ENCODE measurements around the gene STC2.

The STC2 gene

DNA sequence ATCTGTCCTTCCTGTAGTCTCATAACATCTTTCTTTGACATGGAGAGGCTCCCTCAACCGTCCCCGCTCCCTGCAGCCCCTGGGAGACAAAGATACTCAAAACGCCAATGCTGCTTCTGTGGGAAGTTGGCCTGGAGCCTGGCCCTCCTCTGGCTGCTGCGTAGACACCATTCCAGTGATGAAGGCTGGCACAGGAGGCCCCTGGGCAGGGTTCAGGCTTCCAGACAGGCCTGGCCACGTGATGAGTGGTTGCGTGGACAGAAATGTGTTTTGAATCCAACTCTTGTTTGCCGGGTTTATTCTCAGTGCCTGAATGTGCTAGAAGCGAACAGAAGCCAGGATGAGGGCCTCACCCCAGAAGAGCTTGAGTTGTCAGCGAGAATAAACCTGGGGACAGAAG, 50.0 kb downstream of the STC2 start:
- TF ChIP-seq, protein P1, sequence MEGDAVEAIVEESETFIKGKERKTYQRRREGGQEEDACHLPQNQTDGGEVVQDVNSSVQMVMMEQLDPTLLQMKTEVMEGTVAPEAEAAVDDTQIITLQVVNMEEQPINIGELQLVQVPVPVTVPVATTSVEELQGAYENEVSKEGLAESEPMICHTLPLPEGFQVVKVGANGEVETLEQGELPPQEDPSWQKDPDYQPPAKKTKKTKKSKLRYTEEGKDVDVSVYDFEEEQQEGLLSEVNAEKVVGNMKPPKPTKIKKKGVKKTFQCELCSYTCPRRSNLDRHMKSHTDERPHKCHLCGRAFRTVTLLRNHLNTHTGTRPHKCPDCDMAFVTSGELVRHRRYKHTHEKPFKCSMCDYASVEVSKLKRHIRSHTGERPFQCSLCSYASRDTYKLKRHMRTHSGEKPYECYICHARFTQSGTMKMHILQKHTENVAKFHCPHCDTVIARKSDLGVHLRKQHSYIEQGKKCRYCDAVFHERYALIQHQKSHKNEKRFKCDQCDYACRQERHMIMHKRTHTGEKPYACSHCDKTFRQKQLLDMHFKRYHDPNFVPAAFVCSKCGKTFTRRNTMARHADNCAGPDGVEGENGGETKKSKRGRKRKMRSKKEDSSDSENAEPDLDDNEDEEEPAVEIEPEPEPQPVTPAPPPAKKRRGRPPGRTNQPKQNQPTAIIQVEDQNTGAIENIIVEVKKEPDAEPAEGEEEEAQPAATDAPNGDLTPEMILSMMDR (conservative IDR thresholded peaks at IDR 0.05; ENCODE audit: low read depth, low read length) = no peak
- no peak for DNase-seq (ENCODE audit: low read depth)
- no peak overlapping the region for H3K4me3 ChIP-seq (ENCODE audit: low read depth, low read length)

DNA sequence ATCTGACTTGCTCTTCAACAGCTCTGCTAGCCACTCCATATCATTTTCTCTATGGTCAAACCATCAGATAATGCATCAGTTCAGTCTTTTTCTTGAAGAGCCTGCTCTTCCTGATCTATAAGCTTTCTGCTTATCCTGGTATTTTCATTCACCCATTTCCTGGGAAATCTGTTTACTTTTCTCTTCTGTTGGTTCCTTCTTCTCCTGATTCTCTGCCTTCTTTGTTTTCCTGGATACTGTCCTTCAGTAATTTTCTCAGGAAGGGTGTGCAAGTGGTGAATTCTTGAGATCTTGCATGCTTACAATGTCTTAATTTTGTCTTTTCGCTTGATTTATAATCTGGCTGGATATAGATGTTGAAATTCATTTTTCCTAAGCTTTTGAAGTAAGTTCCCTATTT, 53.4 kb downstream of the STC2 start:
- DNase-seq (ENCODE audit: low read depth) = no peak
- H3K4me3 ChIP-seq (ENCODE audit: low read depth, low read length) = no peak overlapping the region
- TF ChIP-seq, protein P1 (conservative IDR thresholded peaks at IDR 0.05; ENCODE audit: low read depth, low read length) = no peak

- TF ChIP-seq, protein P1 (conservative IDR thresholded peaks at IDR 0.05; ENCODE audit: low read depth, low read length) = no peak
- no peak overlapping the region for H3K4me3 ChIP-seq (ENCODE audit: low read depth, low read length)
- DNase-seq (ENCODE audit: low read depth) = no peak
Measured at GRCh38 chr5:173271419-173271818, 56.8 kb downstream of the STC2 start.

DNA sequence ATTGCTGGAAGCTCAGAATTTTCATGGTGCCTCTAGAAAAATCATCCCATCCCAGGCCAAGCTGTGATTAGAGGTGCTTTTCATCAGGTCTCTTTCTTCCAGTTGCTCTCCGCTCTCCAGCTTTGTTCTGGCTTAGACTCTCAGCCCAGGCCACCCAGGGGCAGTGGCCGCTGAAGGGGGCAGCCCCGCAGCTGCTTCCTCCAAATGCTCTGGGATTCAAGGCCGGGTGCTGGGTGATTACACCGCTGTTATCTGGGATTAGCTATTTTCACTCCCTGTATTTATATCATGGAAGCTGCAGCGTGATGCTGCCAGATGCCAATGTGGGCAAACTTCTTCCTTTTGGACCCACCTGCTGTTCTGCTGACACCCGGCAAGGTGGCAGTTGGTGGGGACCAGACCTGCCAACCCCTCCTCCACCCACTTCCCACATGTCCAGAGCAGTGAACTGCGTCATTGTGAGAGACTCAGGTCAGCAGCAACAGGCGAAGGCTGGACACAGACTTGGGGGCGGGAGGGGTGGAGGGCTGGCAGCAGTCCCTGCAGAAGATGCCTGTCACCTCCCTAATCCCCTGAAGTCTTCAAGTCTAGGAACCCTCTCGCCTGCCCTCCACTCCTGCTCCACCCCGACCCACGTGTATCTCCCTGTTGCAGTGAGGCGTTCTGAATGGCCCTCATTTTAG, 59.3 kb downstream of the STC2 start:
- no peak overlapping the region for H3K4me3 ChIP-seq (ENCODE audit: low read depth, low read length)
- no peak for DNase-seq (ENCODE audit: low read depth)
- TF ChIP-seq, protein P1 (conservative IDR thresholded peaks at IDR 0.05; ENCODE audit: low read depth, low read length) = no peak

- no peak for DNase-seq (ENCODE audit: low read depth)
- no peak overlapping the region for H3K4me3 ChIP-seq (ENCODE audit: low read depth, low read length)
- TF ChIP-seq, protein P1 (conservative IDR thresholded peaks at IDR 0.05; ENCODE audit: low read depth, low read length) = no peak
Measured at GRCh38 chr5:173265433-173265832, 62.8 kb downstream of the STC2 start.

Data from choroid plexus epithelial cell (primary cell).